Mesothelial cell of epicardium (in vitro differentiated cells): ENCODE data around the gene TNS1. TPM values are rescaled to one million over a fixed set of nuclear protein-coding genes. Genes with fewer than 3 reads are reported as not detected.

ENCODE experiments used
- DNase-seq, 2 experiments: peaks; one replicate each; pipeline ENCODE4 v3.0.0; 2021; ENCODE audit warnings: low spot score in 2 of 2; ENCODE audit not compliant: unreplicated experiment in 2 of 2
- H3K27ac Mint-ChIP-seq: 2 replicates; pipeline ENCODE4 v1.8.0; 2021; ENCODE audit warnings: mixed read lengths
- H3K27me3 Mint-ChIP-seq: 2 replicates; pipeline ENCODE4 v1.8.0; 2021; ENCODE audit warnings: low read depth, mixed read lengths
- H3K36me3 Mint-ChIP-seq: 2 replicates; pipeline ENCODE4 v1.8.0; 2021; ENCODE audit warnings: mixed read lengths
- H3K4me1 Mint-ChIP-seq: 2 replicates; pipeline ENCODE4 v1.8.0; 2021; ENCODE audit warnings: mixed read lengths
- H3K4me3 Mint-ChIP-seq: 2 replicates; pipeline ENCODE4 v1.8.0; 2021; ENCODE audit warnings: mild to moderate bottlenecking, moderate library complexity, mixed read lengths
- H3K9me3 Mint-ChIP-seq: 2 replicates; pipeline ENCODE4 v1.8.0; 2021; ENCODE audit warnings: mixed read lengths
- CTCF ChIP-seq: fragments of 200-600 bp; sonication (generic); IDR thresholded peaks from one replicate; pipeline ENCODE4 v1.5.0; 2021; ENCODE audit warnings: antibody characterized with exemption; ENCODE audit not compliant: unreplicated experiment
- total RNA-seq: library from RNA; stranded (reverse); gene quantifications from 3 replicates; pipeline ENCODE4 v1.2.1, GENCODE V29; 2021

The TNS1 gene
- total RNA-seq, 1 donor from 2014 or later = 130 TPM

- DNase-seq = no peak
- no peak for TF ChIP-seq CTCF
- no peaks in the 10 kb centered on the region for H3K9me3 Mint-ChIP-seq
- H3K4me3 Mint-ChIP-seq = no peak overlapping the region
- H3K27me3 Mint-ChIP-seq = no peaks in the 10 kb centered on the region
- H3K27ac Mint-ChIP-seq = no peak overlapping the region
- H3K4me1 Mint-ChIP-seq = peaks cover 3% of the 10 kb centered on the region
- peaks cover 37% of the 10 kb centered on the region for H3K36me3 Mint-ChIP-seq
Measured at GRCh38 chr2:217880891-217881290, 121.9 kb downstream of the TNS1 start.

DNA sequence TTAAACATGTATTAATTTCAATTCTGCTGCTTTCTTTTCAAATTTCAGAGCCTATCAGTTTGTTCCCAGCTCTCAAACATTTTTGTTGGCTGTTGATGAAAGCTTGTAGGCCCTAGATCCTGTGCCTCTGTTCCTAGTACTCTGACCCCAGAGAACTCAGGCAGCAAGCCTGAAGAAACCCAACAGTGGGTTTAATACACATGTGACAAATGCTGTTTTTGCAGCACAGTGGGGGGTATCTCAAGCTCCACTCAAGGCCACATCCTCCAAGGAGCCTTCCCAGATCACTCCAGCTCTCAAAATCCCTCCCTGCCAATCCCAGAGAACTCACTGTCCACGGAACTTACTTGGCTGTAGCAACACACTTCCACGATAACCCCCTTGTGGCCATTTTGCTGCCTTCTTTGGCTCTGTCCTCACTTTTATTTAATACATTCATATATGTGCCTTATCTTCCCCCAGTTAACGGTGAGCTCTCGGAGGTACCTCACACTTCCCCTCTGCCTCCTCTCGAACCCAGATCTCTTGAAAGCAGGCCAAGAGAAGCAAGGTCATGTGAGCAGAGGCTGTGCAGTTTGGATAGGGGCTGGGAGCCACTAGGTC, 122.4 kb downstream of the TNS1 start:
- H3K27ac Mint-ChIP-seq = no peak overlapping the region

DNA sequence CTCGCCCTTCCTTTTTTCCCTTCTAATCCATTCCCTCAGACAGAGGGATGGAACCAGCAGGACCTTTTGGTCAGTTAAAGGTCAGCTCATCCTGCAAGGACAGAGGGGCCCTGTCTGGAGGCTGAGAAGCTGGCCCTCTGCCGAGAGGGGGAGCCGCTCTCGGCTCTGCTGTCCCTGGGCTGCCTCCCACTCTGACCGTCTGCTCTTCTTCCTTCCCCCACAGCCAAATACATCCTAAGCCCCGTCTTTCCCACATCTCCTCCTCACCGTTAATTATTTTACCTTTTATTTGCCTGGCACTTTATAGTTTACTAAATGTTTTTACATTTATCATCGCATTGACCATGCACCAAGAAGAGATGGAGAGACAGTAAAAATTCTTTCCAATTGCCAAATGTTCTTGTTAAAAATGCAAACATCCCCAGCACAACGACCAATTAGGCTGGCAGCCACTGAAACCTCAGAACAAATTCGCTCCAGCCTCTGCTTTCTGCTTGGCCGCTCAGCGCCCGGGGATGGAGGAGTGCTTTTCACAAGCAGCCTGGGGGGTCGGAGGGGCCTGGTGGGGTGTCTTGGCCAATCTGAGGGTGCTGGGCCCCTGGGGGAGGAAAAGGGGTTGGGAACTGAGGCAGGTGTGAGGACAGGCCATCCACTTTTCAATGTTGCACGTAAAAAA, 123.7 kb downstream of the TNS1 start:
- DNase-seq = no peak
- no peaks in the 10 kb centered on the region for H3K27me3 Mint-ChIP-seq
- H3K36me3 Mint-ChIP-seq = peaks cover 32% of the 10 kb centered on the region
- no peak for TF ChIP-seq CTCF
- H3K27ac Mint-ChIP-seq = no peak overlapping the region
- no peaks in the 10 kb centered on the region for H3K9me3 Mint-ChIP-seq
- peaks cover 3% of the 10 kb centered on the region for H3K4me1 Mint-ChIP-seq
- H3K4me3 Mint-ChIP-seq = no peak overlapping the region

More for the DNA sequence above, 122.4 kb downstream of the TNS1 start:
- no peak for DNase-seq
- H3K36me3 Mint-ChIP-seq = peaks cover 37% of the 10 kb centered on the region
- H3K4me3 Mint-ChIP-seq = no peak overlapping the region
- peaks cover 3% of the 10 kb centered on the region for H3K4me1 Mint-ChIP-seq
- H3K9me3 Mint-ChIP-seq = no peaks in the 10 kb centered on the region
- no peaks in the 10 kb centered on the region for H3K27me3 Mint-ChIP-seq
- TF ChIP-seq CTCF = no peak

GRCh38 chr2:217877866-217878265, 124.9 kb downstream of the TNS1 start:
- Mint-ChIP-seq H3K27me3 (no peaks in the 10 kb centered on the region), H3K9me3 (no peaks in the 10 kb centered on the region), H3K27ac (no peak overlapping the region), H3K4me3 (no peak overlapping the region), H3K4me1 (peaks cover 3% of the 10 kb centered on the region), H3K36me3 (peaks cover 34% of the 10 kb centered on the region)
- no peak for DNase-seq
- no peak for TF ChIP-seq CTCF

DNA sequence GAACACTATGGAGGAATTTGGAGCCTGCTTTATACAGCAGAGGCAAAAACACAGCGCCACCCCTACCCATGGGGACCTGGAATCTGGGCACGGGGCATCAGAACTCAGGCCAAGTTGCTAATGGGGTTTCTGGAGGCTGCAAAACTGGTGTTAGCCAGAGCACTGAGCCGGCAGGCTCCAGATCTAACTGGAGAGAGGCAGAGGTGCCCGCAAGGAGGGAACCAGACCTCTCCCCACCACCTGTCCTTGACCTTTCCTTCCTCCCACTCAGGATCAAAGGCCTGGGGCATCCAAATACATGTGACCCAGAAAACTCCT, 126.6 kb downstream of the TNS1 start:
- no peak for DNase-seq
- TF ChIP-seq CTCF = no peak
- no peak overlapping the region for H3K4me3 Mint-ChIP-seq
- no peaks in the 10 kb centered on the region for H3K27me3 Mint-ChIP-seq
- peaks cover 3% of the 10 kb centered on the region for H3K4me1 Mint-ChIP-seq
- no peak overlapping the region for H3K27ac Mint-ChIP-seq
- no peaks in the 10 kb centered on the region for H3K9me3 Mint-ChIP-seq
- H3K36me3 Mint-ChIP-seq = peaks cover 43% of the 10 kb centered on the region
